HCT116 (cell line): ENCODE measurements around the gene CNST.

Experiments
- CEBPB ChIP-seq: IDR thresholded peaks from 2 replicates; pipeline ENCODE4 v1.6.1; 2012; ENCODE audit warnings: low read depth
- CTCF ChIP-seq, 3 experiments: fragments of 200-600 bp in 1 of 3; sonication (generic) in 1 of 3; IDR thresholded peaks in 2 of 3; conservative IDR thresholded peaks in 1 of 3; 2 replicates each; pipeline ENCODE4 v1.5.1; 2012 to 2017; ENCODE audit warnings: low read depth in 2 of 3, low read length in 2 of 3, antibody characterized with exemption in 1 of 3, borderline replicate concordance in 1 of 3, control low read depth in 1 of 3, mild to moderate bottlenecking in 1 of 3, mixed read lengths in 1 of 3, mixed run types in 1 of 3, moderate library complexity in 1 of 3; ENCODE audit not compliant: insufficient read depth in 1 of 3
- EZH2 ChIP-seq: fragments of 200-600 bp; sonication (generic); IDR thresholded peaks from 2 replicates; pipeline ENCODE4 v1.6.1; 2017; ENCODE audit warnings: antibody characterized with exemption, mixed run types
- FOSL1 ChIP-seq: IDR thresholded peaks from 2 replicates; pipeline ENCODE4 v1.6.1; 2012; ENCODE audit warnings: low read depth
- JUND ChIP-seq: IDR thresholded peaks from 2 replicates; pipeline ENCODE4 v1.6.1; 2012
- MAX ChIP-seq: IDR thresholded peaks from 2 replicates; pipeline ENCODE4 v1.6.1; 2012
- POLR2A ChIP-seq: IDR thresholded peaks from 2 replicates; pipeline ENCODE4 v1.7.0; 2011; ENCODE audit warnings: borderline replicate concordance; ENCODE audit not compliant: insufficient read depth, insufficient read length; ENCODE audit errors: extremely low read depth
- POLR2AphosphoS5 ChIP-seq: IDR thresholded peaks from 2 replicates; pipeline ENCODE4 v1.6.1; 2011; ENCODE audit warnings: mild to moderate bottlenecking, low read depth, low read length, moderate library complexity
- RAD21 ChIP-seq: IDR thresholded peaks from 2 replicates; pipeline ENCODE4 v1.6.1; 2012; ENCODE audit warnings: low read depth, mild to moderate bottlenecking
- REST ChIP-seq: IDR thresholded peaks from 2 replicates; pipeline ENCODE4 v1.6.1; 2012; ENCODE audit warnings: low read depth
- SIN3A ChIP-seq: IDR thresholded peaks from 2 replicates; pipeline ENCODE4 v1.6.1; 2012; ENCODE audit warnings: low read depth
- TCF7L2 ChIP-seq: IDR thresholded peaks from 2 replicates; pipeline ENCODE4 v1.7.0; 2011; ENCODE audit warnings: borderline replicate concordance, inconsistent platforms; ENCODE audit not compliant: insufficient read depth, insufficient read length; ENCODE audit errors: extremely low read depth
- YY1 ChIP-seq: IDR thresholded peaks from 2 replicates; pipeline ENCODE4 v1.6.1; 2011; ENCODE audit warnings: low read length, low read depth, moderate library complexity, mild to moderate bottlenecking; ENCODE audit not compliant: insufficient replicate concordance; ENCODE audit errors: extremely low read depth
- ZBTB33 ChIP-seq: IDR thresholded peaks from 2 replicates; pipeline ENCODE4 v1.6.1; 2011; ENCODE audit warnings: mild to moderate bottlenecking, low read length, moderate library complexity; ENCODE audit not compliant: insufficient replicate concordance; ENCODE audit errors: extremely low read depth

- TF ChIP-seq POLR2AphosphoS5 (no peak), ZBTB33 (no peak), CTCF (IDR thresholded peaks at IDR 0.05 in 2 of 3, conservative IDR thresholded peaks at IDR 0.05 in 1 of 3; ENCODE audit: borderline replicate concordance in 1 of 3, insufficient read depth in 1 of 3, low read depth in 2 of 3, low read length in 2 of 3) (no peak), TCF7L2 (no peak), REST (no peak), RAD21 (no peak), SIN3A (no peak), POLR2A (no peak), JUND (no peak), YY1 (no peak), CEBPB (no peak), MAX (no peak), FOSL1 (no peak), EZH2 (no peak)
Measured at GRCh38 chr1:246573491-246573890, 7.2 kb downstream of the CNST start.
